ENCODE data around the gene UBL7. TPM values are rescaled to one million over a fixed set of nuclear protein-coding genes. Genes with fewer than 3 reads are reported as not detected.

The UBL7 gene
- total RNA-seq, 1 experiment from 2014 or later, result 65.3 TPM

GRCh38 chr15:74438206-74438605 lies 22.8 kb downstream of the UBL7 start:
- Histone ChIP-seq H3K79me2 (ENCODE audit: insufficient read depth, low read length) (peaks cover 5% of the 10 kb centered on the region; the same call in 1 of the 2 replicates), H3K27me3 (ENCODE audit: insufficient read depth, low read length) (no peaks in the 10 kb centered on the region), H3K4me1 (ENCODE audit: control insufficient read depth in 1 of 2, insufficient read depth in 2 of 2, low read length in 2 of 2) (peaks cover 6 to 14% of the 10 kb centered on the region in 2 experiments), H4K20me1 (ENCODE audit: insufficient read depth) (no peaks in the 10 kb centered on the region), H3K9ac (ENCODE audit: low read length) (no peak overlapping the region), H3K36me3 (ENCODE audit: control insufficient read depth in 1 of 2, insufficient read depth in 2 of 2, low read length in 2 of 2) (no peaks in the 10 kb centered on the region), H2AFZ (ENCODE audit: low read depth, low read length, poor library complexity, severe bottlenecking) (no peak overlapping the region), H3K9me2 (ENCODE audit: insufficient read depth) (no peaks in the 10 kb centered on the region), H3K4me3 (replicated peaks in 1 of 2; ENCODE audit: low read depth in 1 of 2, low read length in 2 of 2) (no peak overlapping the region), H3K9me3 (ENCODE audit: control insufficient read depth in 1 of 2, insufficient read depth in 1 of 2, low read depth in 1 of 2, low read length in 2 of 2) (no peaks in the 10 kb centered on the region), H3K4me2 (ENCODE audit: low read length) (no peak overlapping the region), H3K27ac (ENCODE audit: low read depth, low read length) (no peak overlapping the region)
- no TSS peak for BruUV-seq (replicated peaks)
- ChIA-PET CTCF (interaction anchor here (0.6 to 6.6 kb wide), 7 partner anchors 14 to 64 kb away, joined by 3 to 83 read pairs (median 7); no protein-coding TSS in a partner anchor), RAD21 (ENCODE audit: low non-redundant PET in 1 of 2, low total read pairs in 2 of 2, uncharacterized antibody in 2 of 2, unreplicated experiment in 2 of 2) (interaction anchor here in 1 of 2 experiments (0.7 to 3.1 kb wide), 3 partner anchors 53 to 64 kb away, joined by 3 to 15 read pairs (median 4); no protein-coding TSS in a partner anchor), POLR2A (no interaction called here)
- TF ChIP-seq ELF1 (IDR thresholded peaks at IDR 0.05; ENCODE audit: borderline replicate concordance, low read depth) (no peak), CBX3 (IDR thresholded peaks at IDR 0.05; ENCODE audit: low read depth) (no peak), TCF7L2 (IDR thresholded peaks at IDR 0.05; ENCODE audit: borderline replicate concordance, extremely low read depth, insufficient read depth, insufficient read length) (no peak), POLR2A (IDR thresholded peaks at IDR 0.05; ENCODE audit: borderline replicate concordance, extremely low read depth, insufficient read depth, insufficient read length) (no peak), YY1 (IDR thresholded peaks at IDR 0.05; ENCODE audit: extremely low read depth, insufficient replicate concordance, low read depth, low read length) (no peak), EZH2phosphoT487 (IDR thresholded peaks at IDR 0.05; ENCODE audit: borderline replicate concordance) (no peak), SRF (IDR thresholded peaks at IDR 0.05; ENCODE audit: low read depth) (no peak), ZBTB33 (IDR thresholded peaks at IDR 0.05; ENCODE audit: extremely low read depth, insufficient replicate concordance, low read length) (no peak), FOSL1 (IDR thresholded peaks at IDR 0.05; ENCODE audit: low read depth) (no peak), EGR1 (IDR thresholded peaks at IDR 0.05; ENCODE audit: low read depth) (no peak), RAD21 (IDR thresholded peaks at IDR 0.05; ENCODE audit: low read depth) (no peak), ZNF274 (IDR thresholded peaks at IDR 0.05; ENCODE audit: low read depth, low read length) (no peak), JUND (IDR thresholded peaks at IDR 0.05) (no peak)
- TF ChIP-seq, protein P1, sequence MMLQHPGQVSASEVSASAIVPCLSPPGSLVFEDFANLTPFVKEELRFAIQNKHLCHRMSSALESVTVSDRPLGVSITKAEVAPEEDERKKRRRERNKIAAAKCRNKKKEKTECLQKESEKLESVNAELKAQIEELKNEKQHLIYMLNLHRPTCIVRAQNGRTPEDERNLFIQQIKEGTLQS (IDR thresholded peaks at IDR 0.05), result no peak
- TF ChIP-seq, protein P2, sequence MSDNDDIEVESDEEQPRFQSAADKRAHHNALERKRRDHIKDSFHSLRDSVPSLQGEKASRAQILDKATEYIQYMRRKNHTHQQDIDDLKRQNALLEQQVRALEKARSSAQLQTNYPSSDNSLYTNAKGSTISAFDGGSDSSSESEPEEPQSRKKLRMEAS (IDR thresholded peaks at IDR 0.05), result no peak
- TF ChIP-seq, protein P3, sequence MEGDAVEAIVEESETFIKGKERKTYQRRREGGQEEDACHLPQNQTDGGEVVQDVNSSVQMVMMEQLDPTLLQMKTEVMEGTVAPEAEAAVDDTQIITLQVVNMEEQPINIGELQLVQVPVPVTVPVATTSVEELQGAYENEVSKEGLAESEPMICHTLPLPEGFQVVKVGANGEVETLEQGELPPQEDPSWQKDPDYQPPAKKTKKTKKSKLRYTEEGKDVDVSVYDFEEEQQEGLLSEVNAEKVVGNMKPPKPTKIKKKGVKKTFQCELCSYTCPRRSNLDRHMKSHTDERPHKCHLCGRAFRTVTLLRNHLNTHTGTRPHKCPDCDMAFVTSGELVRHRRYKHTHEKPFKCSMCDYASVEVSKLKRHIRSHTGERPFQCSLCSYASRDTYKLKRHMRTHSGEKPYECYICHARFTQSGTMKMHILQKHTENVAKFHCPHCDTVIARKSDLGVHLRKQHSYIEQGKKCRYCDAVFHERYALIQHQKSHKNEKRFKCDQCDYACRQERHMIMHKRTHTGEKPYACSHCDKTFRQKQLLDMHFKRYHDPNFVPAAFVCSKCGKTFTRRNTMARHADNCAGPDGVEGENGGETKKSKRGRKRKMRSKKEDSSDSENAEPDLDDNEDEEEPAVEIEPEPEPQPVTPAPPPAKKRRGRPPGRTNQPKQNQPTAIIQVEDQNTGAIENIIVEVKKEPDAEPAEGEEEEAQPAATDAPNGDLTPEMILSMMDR (IDR thresholded peaks at IDR 0.05 in 2 of 3, conservative IDR thresholded peaks at IDR 0.05 in 1 of 3; ENCODE audit: borderline replicate concordance in 1 of 3, insufficient read depth in 1 of 3, low read depth in 2 of 3, low read length in 2 of 3), result no peak
- ATAC-seq, result no peak
- intact Hi-C loops (cut with micrococcal nuclease), result loop anchor here (1.0 to 2.0 kb wide), 2 partner anchors 56 to 63 kb away; no protein-coding TSS in a partner anchor
- no peak for DNase-seq (ENCODE audit: low read depth, low spot score)
